ENCODE data around the gene DDA1. TPM values are rescaled to one million over a fixed set of nuclear protein-coding genes. Genes with fewer than 3 reads are reported as not detected.

DDA1 gene
- total RNA-seq, 1 donor from 2014 or later = 81.2 TPM

DNA sequence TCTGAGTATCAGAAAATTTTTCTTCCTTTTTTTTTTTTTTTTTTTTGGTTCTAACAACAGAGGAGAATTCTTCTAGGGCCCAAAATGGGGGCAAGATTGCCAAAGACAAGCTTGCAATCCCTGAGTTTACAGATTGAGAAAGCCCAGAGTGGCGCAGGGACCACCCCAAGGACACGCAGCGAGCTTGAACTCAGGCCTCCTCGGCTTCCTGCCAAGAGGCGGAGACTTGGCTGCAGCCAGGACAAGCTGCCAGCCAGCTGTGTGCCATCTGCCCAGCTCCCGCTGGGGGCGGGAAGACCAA lies 4.2 kb upstream of the DDA1 start:
- Mint-ChIP-seq H3K9me3 (ENCODE audit: unreplicated experiment) (peaks cover 25% of the 10 kb centered on the region), H3K27ac (ENCODE audit: unreplicated experiment) (peak overlapping the region; percentile 93)

DNA sequence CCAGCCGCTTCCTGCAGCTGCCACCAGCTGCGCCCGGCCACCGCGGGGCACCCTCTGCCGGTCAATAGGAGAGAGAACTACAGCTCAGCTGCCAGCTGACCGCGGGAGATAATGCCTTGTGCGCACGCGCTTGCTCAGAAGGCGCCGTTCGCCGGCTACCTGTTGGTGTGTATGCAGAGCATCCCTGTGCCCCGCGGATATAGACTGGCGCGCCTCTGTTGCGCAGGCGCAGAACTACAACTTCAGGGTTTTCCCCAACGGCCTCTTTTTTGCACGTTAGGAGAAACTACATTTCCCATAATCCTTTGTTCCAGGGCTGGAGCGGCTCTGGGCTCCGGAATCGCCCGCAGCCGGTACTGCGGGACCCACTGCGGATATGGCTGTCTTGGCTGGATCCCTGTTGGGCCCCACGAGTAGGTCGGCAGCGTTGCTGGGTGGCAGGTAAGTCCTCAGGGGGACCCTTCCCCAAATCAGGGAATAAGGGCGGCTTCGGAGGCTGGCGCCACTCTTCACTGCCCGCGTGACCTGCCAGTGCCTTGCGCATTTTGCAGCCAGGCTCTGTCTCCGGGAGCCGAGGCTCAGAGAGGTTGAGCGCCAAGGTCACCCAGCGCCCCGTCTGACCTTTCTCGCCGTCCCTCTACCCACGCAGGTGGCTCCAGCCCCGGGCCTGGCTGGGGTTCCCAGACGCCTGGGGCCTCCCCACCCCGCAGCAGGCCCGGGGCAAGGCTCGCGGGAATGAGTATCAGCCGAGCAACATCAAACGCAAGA lies 3.7 kb upstream of the DDA1 start, which contains the start of gene MRPL34:
Gene MRPL34 (plus strand): TSS at position 356 of the 768 bp plus-strand sequence. CDS start 21 bp downstream, at position 377.
- peak; percentile 99 for DNase-seq
- TF ChIP-seq, protein P1, sequence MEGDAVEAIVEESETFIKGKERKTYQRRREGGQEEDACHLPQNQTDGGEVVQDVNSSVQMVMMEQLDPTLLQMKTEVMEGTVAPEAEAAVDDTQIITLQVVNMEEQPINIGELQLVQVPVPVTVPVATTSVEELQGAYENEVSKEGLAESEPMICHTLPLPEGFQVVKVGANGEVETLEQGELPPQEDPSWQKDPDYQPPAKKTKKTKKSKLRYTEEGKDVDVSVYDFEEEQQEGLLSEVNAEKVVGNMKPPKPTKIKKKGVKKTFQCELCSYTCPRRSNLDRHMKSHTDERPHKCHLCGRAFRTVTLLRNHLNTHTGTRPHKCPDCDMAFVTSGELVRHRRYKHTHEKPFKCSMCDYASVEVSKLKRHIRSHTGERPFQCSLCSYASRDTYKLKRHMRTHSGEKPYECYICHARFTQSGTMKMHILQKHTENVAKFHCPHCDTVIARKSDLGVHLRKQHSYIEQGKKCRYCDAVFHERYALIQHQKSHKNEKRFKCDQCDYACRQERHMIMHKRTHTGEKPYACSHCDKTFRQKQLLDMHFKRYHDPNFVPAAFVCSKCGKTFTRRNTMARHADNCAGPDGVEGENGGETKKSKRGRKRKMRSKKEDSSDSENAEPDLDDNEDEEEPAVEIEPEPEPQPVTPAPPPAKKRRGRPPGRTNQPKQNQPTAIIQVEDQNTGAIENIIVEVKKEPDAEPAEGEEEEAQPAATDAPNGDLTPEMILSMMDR (IDR thresholded peaks at IDR 0.05; ENCODE audit: partially characterized antibody, unreplicated experiment) = peak; percentile 70
- Mint-ChIP-seq H3K4me3 (ENCODE audit: unreplicated experiment) (peak within 1 kb of the TSS; percentile 94), H3K4me1 (ENCODE audit: low read depth, unreplicated experiment) (peaks cover 28% of the 10 kb centered on the region), H3K9me3 (ENCODE audit: unreplicated experiment) (peaks cover 25% of the 10 kb centered on the region), H3K27ac (ENCODE audit: unreplicated experiment) (peak within 1 kb of the TSS; percentile 93), H3K36me3 (ENCODE audit: unreplicated experiment) (no peaks in the 10 kb centered on the region), H3K27me3 (ENCODE audit: unreplicated experiment) (peaks cover 18% of the 10 kb centered on the region)

More for the DNA sequence above, 4.2 kb upstream of the DDA1 start:
- TF ChIP-seq, protein P1 (IDR thresholded peaks at IDR 0.05; ENCODE audit: partially characterized antibody, unreplicated experiment) = no peak
- Mint-ChIP-seq H3K27me3 (ENCODE audit: unreplicated experiment) (peaks cover 14% of the 10 kb centered on the region), H3K36me3 (ENCODE audit: unreplicated experiment) (no peaks in the 10 kb centered on the region), H3K4me1 (ENCODE audit: low read depth, unreplicated experiment) (peaks cover 26% of the 10 kb centered on the region), H3K4me3 (ENCODE audit: unreplicated experiment) (peak overlapping the region; percentile 94)
- no peak for DNase-seq

DNA sequence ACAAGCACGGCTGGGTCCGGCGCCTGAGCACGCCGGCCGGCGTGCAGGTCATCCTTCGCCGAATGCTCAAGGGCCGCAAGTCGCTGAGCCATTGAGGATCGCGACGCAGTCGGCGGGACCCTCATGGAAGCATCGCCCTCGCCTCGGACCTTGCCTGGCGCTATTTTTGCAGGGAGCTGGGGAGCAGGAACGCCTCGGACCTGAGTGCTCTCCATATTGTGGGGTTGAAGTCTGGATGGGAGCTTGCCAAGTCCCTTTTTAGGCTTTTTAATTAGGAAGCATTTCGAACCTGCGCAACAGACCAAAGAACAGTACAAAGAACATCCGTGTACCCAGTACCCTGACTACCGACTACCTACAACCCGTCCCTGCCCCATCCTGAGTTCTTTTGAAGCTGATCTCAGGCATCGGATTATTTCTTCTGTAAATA lies 3.1 kb upstream of the DDA1 start:
- Mint-ChIP-seq H3K27me3 (ENCODE audit: unreplicated experiment) (peaks cover 19% of the 10 kb centered on the region), H3K9me3 (ENCODE audit: unreplicated experiment) (peaks cover 27% of the 10 kb centered on the region), H3K4me3 (ENCODE audit: unreplicated experiment) (peak overlapping the region; percentile 94), H3K27ac (ENCODE audit: unreplicated experiment) (peak overlapping the region; percentile 89), H3K4me1 (ENCODE audit: low read depth, unreplicated experiment) (peaks cover 29% of the 10 kb centered on the region), H3K36me3 (ENCODE audit: unreplicated experiment) (no peaks in the 10 kb centered on the region)
- no peak for DNase-seq
- TF ChIP-seq, protein P1 (IDR thresholded peaks at IDR 0.05; ENCODE audit: partially characterized antibody, unreplicated experiment) = no peak

DNA sequence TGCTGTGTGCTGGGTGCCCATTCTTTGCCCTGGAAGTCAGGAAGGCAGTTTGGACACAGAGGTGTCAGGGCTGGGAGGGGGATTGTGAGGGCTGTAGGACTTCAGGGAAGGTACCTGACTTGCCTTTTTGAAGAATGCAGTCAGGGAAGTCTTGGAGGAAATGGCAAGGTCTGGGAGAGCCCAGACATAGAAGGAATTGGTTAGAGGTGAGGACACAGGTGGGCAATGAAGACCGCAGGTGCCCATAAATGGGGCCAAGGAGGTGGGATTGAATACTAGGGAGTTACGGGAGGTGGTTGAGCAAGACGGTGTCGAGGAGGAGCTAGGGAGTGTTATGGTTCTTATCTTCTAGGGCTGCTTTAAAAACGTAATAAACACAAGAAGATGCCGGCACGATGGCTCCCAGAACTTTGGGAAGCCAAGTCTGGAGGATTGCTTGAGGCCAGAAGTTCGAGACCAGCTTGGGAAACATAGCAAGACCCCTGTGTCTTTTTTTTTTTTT lies 1.4 kb upstream of the DDA1 start:
- Mint-ChIP-seq H3K27ac (ENCODE audit: unreplicated experiment) (peak overlapping the region; percentile 72), H3K4me3 (ENCODE audit: unreplicated experiment) (peak overlapping the region; percentile 94), H3K36me3 (ENCODE audit: unreplicated experiment) (no peaks in the 10 kb centered on the region), H3K9me3 (ENCODE audit: unreplicated experiment) (peaks cover 27% of the 10 kb centered on the region), H3K4me1 (ENCODE audit: low read depth, unreplicated experiment) (peaks cover 30% of the 10 kb centered on the region), H3K27me3 (ENCODE audit: unreplicated experiment) (peaks cover 19% of the 10 kb centered on the region)
- no peak for DNase-seq
- TF ChIP-seq, protein P1 (IDR thresholded peaks at IDR 0.05; ENCODE audit: partially characterized antibody, unreplicated experiment) = no peak

DNA sequence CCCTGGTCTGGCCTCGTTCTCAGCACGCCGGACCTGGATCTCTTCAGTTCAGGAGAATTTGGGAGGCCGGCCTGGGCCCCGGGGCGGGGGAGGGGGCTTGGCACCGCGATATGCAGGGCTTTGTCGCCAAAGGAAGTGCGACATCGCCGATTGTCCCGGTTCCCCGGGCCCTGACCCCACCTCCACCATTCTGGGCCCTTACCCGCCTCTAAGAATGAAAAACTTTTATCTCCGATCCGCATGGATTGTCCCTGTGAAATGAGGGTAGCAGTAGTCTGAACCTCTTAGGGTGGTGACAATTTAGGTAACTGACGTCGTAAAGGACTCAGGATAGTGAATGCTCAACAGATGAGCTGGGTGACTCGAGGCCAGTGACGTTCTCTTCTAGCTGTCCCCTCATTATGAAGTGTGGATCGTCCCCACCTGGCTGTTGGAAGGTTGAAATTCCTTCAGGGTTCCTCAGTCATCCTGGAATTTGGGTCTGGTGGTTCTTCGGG lies 650 bp downstream of the DDA1 start:
- H3K27me3 Mint-ChIP-seq (ENCODE audit: unreplicated experiment) = peaks cover 16% of the 10 kb centered on the region
- H3K36me3 Mint-ChIP-seq (ENCODE audit: unreplicated experiment) = no peaks in the 10 kb centered on the region
- peak overlapping the region; percentile 94 for H3K27ac Mint-ChIP-seq (ENCODE audit: unreplicated experiment)
- peaks cover 18% of the 10 kb centered on the region for H3K4me1 Mint-ChIP-seq (ENCODE audit: low read depth, unreplicated experiment)
- peak overlapping the region; percentile 96 for H3K4me3 Mint-ChIP-seq (ENCODE audit: unreplicated experiment)
- no peak for DNase-seq
- TF ChIP-seq, protein P1 (IDR thresholded peaks at IDR 0.05; ENCODE audit: partially characterized antibody, unreplicated experiment) = no peak
- peaks cover 18% of the 10 kb centered on the region for H3K9me3 Mint-ChIP-seq (ENCODE audit: unreplicated experiment)

All from glutamatergic neuron (in vitro differentiated cells).